GM21825 (cell line): ENCODE measurements around the gene ISG20.
A peak's percentile ranks its signal among the peaks of the same experiment; 100 is the strongest.
"Not testable (repeated sequence)": the region's sequence is repeated elsewhere in the genome, so short reads cannot be mapped to it uniquely, and the experiment has no call there.

ENCODE experiments used
- ATAC-seq: cut with Tn5 transposase; IDR thresholded peaks from one replicate; pipeline ENCODE4 v1.9.1; 2021; ENCODE audit warnings: mild to moderate bottlenecking, moderate library complexity; ENCODE audit not compliant: unreplicated experiment

The ISG20 gene

DNA sequence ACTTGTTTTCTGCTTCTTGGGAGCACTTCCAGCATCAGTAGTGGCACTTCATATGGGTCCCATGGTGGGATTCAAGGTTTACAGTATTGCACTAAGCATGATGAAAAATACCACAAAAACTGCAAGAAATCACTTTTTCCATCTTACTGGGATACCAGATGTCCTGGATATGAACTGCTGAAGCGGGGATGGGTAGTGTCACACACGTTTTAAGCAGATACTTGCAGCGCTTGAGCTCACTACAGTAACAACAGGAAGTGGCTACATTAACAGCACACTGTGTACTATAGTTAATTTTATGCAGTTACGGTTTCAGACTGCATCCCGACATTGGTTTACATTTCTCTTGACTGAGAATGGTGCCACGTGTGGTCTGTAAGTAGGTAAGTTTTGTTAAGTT is 3.5 kb upstream of the ISG20 start:
- ATAC-seq, result peak; percentile 26

DNA sequence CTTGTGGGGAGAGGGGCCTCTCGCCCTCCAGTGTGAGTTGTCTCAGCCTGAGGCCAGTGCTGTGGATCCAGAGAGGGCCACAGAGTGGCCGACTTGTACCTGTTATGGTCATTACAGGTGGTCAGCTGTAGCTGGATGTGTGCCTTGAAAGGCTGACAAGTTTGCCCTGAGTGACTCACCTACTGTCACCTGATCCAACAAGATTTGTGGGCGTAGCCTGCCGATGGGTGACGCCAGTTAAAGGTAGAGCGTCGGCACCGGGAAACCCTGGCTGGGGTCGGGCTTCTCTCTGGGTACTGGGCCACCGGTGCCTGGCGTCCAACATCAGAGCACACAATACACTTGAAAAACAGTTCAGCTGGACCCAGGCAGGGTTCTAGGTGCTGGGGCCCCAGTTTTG is 2.8 kb upstream of the ISG20 start:
- no peak for ATAC-seq

GRCh38 chr15:88636654-88637053 is 2.2 kb upstream of the ISG20 start:
- ATAC-seq, result no peak

GRCh38 chr15:88637436-88637835 is 1.4 kb upstream of the ISG20 start:
- no peak for ATAC-seq

DNA sequence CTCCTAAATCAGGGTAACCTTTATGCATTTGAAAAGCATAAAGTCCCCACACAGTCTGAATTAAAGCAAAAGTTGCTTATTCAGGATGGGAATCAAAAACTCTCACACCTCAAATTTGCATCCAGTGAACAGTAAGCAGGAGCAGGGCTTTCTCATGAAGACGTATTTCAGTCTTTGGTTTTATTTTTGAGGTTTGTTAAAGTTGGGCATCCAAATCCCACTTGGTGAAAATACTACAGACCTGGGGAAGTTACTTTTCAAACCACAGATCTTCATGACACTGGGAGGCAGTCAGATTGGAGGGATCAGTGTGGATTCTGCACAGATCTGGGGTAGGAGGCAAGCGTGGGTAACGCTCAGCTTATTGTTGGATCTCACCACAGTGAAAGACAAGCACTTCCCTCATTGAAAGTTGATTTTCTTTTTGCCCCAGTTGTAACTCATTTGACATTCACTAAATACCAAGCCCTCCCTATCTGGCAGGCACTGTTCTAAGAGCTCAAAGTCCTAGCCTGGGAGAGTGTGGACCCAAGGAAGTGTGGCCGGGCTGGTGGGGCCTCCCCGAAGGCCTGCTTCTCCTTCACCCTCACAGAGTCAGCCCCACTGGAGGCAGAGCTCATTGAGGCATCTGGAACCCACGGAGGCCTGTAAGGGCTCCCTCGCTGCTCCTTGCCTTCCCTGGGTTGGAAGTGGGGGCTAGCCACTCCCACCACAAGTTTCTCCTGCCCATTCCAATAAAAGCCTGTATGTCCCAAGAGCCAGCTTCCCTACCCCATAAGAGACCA is 783 bp upstream of the ISG20 start:
- ATAC-seq, result no peak

DNA sequence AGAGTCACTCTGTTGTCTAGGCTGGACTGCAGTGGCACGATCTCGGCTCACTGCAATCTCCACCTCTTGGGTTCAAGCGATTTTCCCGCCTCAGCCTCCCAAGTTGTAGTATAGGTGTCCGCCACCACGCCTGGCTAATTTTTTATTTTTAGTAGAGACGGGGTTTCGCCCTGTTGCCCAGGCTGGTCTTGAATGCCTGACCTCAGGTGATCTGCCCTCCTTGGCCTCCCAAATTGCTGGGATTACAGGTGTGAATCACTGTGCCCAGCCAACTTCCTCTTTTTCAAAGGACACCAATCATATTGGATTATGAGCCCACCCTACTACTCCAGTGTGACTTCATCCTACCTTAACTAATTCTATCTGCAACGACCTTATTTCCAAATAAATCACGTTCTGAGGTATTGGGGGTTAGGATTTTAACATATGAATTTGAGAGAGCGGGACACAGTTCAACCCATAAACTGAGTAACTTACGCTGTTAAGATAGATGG is 3.2 kb downstream of the ISG20 start:
- no peak for ATAC-seq

- ATAC-seq, result not testable (repeated sequence)
Measured at GRCh38 chr15:88642514-88642913, 3.7 kb downstream of the ISG20 start.

- ATAC-seq, result no peak
Measured at GRCh38 chr15:88644741-88645140, 5.9 kb downstream of the ISG20 start.

DNA sequence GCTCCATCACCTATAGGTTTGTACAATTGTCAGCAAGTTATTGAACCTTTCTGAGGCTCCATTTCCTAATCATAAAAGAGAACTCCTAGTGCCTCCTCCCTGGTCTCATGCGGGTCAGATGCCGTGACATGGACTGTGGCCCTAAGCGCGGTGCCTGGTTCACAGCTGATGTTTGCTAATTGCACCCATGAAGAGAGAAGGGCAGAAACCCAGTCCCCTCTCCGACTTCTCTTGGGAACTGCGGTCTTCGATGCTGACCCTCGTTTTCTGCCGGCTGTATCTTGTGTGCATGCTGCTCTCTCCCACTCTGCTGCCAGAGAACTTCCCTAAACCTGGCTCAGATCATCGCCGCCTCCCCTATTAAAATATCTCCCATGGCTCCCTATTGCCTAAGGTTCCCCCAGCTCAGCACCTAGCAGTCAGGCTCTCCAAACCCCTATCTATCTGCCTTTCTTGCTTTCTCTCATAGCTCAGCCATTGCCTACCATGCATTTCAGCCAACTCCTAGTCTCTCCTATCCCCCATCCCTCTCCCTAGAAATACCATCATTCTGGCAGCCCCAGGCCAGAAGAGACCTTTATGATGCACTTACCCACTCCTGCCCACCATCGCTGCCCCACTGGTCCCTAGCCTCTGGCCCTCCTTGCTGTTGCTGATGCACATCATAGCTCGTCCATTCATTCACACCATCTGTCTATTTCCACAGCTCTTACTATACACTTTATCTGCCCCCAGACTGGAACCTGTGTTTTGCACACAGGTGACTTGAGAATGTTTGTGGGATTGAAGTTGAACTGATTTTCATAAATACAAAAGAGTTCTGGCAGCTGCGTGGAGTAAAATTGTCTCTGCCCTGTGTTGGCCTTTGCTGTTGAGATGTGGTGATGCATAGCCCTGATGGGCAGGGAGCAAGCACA is 6.6 kb downstream of the ISG20 start:
- ATAC-seq, result no peak

DNA sequence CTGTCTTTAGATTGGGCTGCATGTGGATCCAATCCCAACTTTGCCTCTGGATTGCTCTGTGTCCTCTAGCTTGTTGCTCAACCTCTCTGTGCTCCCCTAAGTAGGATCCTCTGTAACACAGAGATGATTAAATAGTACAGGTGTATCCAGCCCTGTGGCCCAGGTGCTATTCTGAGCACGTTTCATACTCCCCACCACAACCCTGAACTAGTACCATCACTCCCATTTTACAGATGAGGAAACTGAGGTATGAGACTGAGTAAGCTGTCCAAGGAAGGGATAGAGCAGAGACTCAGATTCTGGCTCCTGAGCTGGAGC is 7.2 kb downstream of the ISG20 start:
- ATAC-seq, result no peak

GRCh38 chr15:88646951-88647350 is 8.1 kb downstream of the ISG20 start:
- ATAC-seq, result no peak

DNA sequence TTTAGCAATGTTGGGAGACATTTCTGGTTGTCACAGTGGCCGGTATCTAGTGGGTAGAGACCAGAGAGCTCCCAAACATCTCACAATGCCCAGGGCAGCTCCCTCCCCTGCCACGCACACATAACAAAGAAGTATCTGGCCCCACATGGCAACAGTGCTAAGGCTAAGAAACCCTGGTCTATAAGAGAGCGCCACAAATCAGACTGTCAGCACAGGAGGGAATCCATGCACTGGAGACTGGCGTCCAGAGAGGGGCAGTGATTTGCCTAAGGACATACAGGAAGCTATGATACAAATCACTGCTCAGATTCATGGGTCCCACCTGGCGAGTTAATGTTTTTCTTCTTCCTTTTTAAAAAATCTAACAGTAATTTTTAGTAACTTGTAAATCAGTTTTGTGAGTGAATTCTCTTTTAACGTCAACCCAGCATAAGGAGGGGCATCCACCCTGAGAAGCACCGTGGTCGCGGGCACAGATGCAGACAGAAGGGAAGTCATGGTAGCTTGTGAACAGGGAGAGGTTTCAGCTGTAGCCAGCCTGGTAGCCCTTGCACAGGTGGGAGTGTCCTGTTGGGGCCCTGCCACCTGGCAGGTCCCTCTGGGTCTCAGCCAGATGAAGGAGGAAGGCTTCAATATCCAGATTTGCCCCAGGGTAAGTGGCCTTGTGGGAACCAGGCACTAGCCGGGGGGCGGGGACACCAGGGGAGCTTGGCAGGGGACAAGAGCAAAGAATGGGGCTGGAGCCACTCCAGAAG is 8.7 kb downstream of the ISG20 start:
- no peak for ATAC-seq

GRCh38 chr15:88648357-88649214 is 9.8 kb downstream of the ISG20 start:
- ATAC-seq, result no peak

DNA sequence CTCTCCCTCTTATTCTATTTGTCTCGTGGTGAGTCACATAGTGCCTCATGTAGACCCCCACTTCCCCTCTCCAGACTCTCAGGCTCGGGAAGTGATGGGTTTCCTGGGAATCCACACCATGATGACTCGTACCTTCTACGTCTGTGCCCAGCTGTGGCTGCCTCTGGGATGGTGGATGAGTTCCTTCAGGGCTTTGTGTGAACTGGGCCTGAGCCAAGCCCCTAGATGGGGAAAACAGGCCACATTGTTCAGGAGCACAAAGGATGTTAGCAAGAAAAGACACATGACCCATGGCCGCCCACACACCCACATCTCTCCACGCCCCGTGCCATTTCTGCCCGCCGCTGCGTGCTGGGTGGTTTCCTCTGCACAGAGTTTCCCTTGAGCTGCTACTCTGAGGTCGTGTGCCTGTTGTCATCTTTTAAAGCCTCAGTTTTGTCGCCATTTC is 10.5 kb downstream of the ISG20 start:
- peak; percentile 57 for ATAC-seq

GRCh38 chr15:88649753-88650551 is 11.1 kb downstream of the ISG20 start:
- ATAC-seq, result no peak

DNA sequence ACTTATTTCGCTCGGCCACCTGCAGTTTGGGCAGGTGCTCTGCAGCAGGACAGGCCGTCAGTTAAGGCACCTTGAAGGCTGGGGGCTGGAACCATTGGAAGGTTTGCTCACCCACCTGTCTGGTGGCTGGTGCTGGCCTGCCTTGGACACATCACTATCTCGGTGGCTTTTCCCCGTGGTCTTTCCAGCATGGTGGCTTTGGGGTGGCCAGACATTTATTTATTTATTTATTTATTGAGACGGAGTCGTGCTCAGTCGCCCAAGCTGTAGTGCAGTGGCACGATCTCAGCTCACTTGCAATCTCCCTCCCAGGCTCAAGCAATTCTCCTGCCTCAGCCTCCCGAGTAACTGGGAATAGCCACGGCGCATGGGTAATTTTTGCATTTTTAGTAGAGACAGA is 11.7 kb downstream of the ISG20 start:
- no peak for ATAC-seq

DNA sequence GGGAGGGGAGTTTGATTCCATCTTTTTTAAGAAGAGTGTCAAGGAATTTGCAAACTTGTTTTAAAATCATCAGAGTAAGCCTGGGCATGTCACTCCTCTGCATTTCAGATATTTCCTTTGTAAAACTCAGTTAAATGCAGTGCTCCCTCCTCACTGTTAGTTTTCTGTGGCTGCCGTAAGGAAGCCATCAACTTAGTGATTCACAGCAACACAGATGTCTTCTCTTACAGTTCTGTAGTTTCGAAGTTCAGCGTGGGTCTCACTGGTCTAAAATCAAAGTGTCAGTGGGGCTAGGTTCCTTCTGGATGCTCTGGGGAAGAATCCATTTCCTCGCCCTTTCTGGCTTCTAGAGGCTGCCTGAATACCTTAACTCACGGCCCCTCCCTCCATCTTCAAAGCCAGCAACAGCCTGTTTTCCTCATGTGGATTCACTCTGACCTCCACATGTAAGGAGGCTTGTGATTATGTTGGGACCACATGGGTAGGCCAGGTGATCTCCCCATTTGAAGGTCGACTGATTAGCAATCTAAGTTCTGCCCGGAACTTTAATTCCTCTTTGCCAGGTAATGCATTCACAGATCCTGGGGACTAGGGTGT is 12.4 kb downstream of the ISG20 start:
- no peak for ATAC-seq

GRCh38 chr15:88651971-88652370 is 13.2 kb downstream of the ISG20 start:
- no peak for ATAC-seq
